SK-N-SH treated with all-trans-retinoic acid at 6 μM for 48 hours (cell line): ENCODE data around the gene MYBPC1.
"Not testable (repeated sequence)": the region's sequence is repeated elsewhere in the genome, so short reads cannot be mapped to it uniquely, and the experiment has no call there.

Experiments used
- ATAC-seq: fragments of 200-7000 bp; cut with Tn5 transposase; 3 replicates; pipeline ENCODE4 v1.9.1; 2020; ENCODE audit warnings: mild to moderate bottlenecking, moderate library complexity
- ARNTL ChIP-seq: fragments of 450-650 bp; formaldehyde crosslinking; IDR thresholded peaks from 2 replicates; pipeline ENCODE4 v1.5.0; 2020; ENCODE audit warnings: low read depth, mild to moderate bottlenecking, moderate library complexity, borderline replicate concordance
- BACH2 ChIP-seq: fragments of 250-450 bp; sonication (Bioruptor Pico); IDR thresholded peaks from 2 replicates; pipeline ENCODE4 v1.9.0; 2021; ENCODE audit warnings: mild to moderate bottlenecking, borderline replicate concordance
- CREB5 ChIP-seq: fragments of 250-450 bp; sonication (Bioruptor Pico); IDR thresholded peaks from 2 replicates; pipeline ENCODE4 v1.5.1; 2020; ENCODE audit warnings: low read depth, mild to moderate bottlenecking, moderate library complexity
- CSDC2 ChIP-seq: fragments of 250-450 bp; sonication (Bioruptor Pico); IDR thresholded peaks from 2 replicates; pipeline ENCODE4 v1.5.0; 2020; ENCODE audit warnings: mild to moderate bottlenecking, moderate library complexity
- CSRNP3 ChIP-seq: fragments of 250-450 bp; sonication (Bioruptor Pico); IDR thresholded peaks from 2 replicates; pipeline ENCODE4 v1.5.1; 2021; ENCODE audit warnings: mild to moderate bottlenecking, moderate library complexity
- ESRRG ChIP-seq: fragments of 250-450 bp; sonication (Bioruptor Pico); IDR thresholded peaks from 2 replicates; pipeline ENCODE4 v1.6.1; 2021; ENCODE audit warnings: mild to moderate bottlenecking
- GLIS3 ChIP-seq: fragments of 250-450 bp; sonication (Bioruptor Pico); IDR thresholded peaks from 2 replicates; pipeline ENCODE4 v1.5.0; 2020; ENCODE audit warnings: mild to moderate bottlenecking, moderate library complexity
- ISL1 ChIP-seq: fragments of 250-450 bp; sonication (Bioruptor Pico); IDR thresholded peaks from 2 replicates; pipeline ENCODE4 v2.1.2; 2022; ENCODE audit warnings: mild to moderate bottlenecking, moderate library complexity
- OSR1 ChIP-seq: fragments of 250-450 bp; sonication (Bioruptor Pico); IDR thresholded peaks from 2 replicates; pipeline ENCODE4 v1.8.0; 2022; ENCODE audit warnings: moderate library complexity, mild to moderate bottlenecking, inconsistent platforms
- PATZ1 ChIP-seq: fragments of 250-450 bp; sonication (Bioruptor Pico); IDR thresholded peaks from 2 replicates; pipeline ENCODE4 v1.8.0; 2020; ENCODE audit warnings: mild to moderate bottlenecking, moderate library complexity, borderline replicate concordance
- POU6F1 ChIP-seq: fragments of 250-450 bp; sonication (Bioruptor Pico); IDR thresholded peaks from 2 replicates; pipeline ENCODE4 v1.8.0; 2021; ENCODE audit warnings: low read depth, mild to moderate bottlenecking, moderate library complexity, borderline replicate concordance
- PPARA ChIP-seq: fragments of 250-450 bp; sonication (Bioruptor Pico); IDR thresholded peaks from 2 replicates; pipeline ENCODE4 v1.5.0; 2020; ENCODE audit warnings: mild to moderate bottlenecking, borderline replicate concordance
- RARB ChIP-seq: fragments of 250-450 bp; sonication (Bioruptor Pico); IDR thresholded peaks from 2 replicates; pipeline ENCODE4 v1.8.0; 2021; ENCODE audit warnings: mild to moderate bottlenecking, moderate library complexity
- SNAI2 ChIP-seq: fragments of 250-450 bp; sonication (Bioruptor Pico); IDR thresholded peaks from 2 replicates; pipeline ENCODE4 v1.5.0; 2020; ENCODE audit warnings: mild to moderate bottlenecking, moderate library complexity
- TCF4 ChIP-seq: fragments of 250-450 bp; sonication (Bioruptor Pico); IDR thresholded peaks from 2 replicates; pipeline ENCODE4 v1.8.0; 2021; ENCODE audit warnings: mild to moderate bottlenecking, moderate library complexity, borderline replicate concordance
- TOX ChIP-seq: fragments of 250-450 bp; sonication (Bioruptor Pico); IDR thresholded peaks from 2 replicates; pipeline ENCODE4 v1.8.0; 2021; ENCODE audit warnings: mild to moderate bottlenecking, moderate library complexity, borderline replicate concordance
- TSHZ2 ChIP-seq: fragments of 250-450 bp; sonication (Bioruptor Pico); IDR thresholded peaks from 2 replicates; pipeline ENCODE4 v1.5.0; 2020; ENCODE audit warnings: mild to moderate bottlenecking, moderate library complexity
- ZC3H10 ChIP-seq: fragments of 250-450 bp; sonication (Bioruptor Pico); IDR thresholded peaks from 2 replicates; pipeline ENCODE4 v1.5.1; 2021; ENCODE audit warnings: mild to moderate bottlenecking, moderate library complexity
- ZFP3 ChIP-seq: fragments of 250-450 bp; sonication (Bioruptor Pico); IDR thresholded peaks from 2 replicates; pipeline ENCODE4 v1.5.0; 2020; ENCODE audit warnings: mild to moderate bottlenecking, moderate library complexity
- ZFP30 ChIP-seq: fragments of 450-650 bp; formaldehyde crosslinking; IDR thresholded peaks from 2 replicates; pipeline ENCODE4 v1.5.0; 2022; ENCODE audit warnings: mild to moderate bottlenecking, moderate library complexity
- ZNF565 ChIP-seq: fragments of 450-650 bp; formaldehyde crosslinking; conservative IDR thresholded peaks from 2 replicates; pipeline ENCODE4 v1.5.0; 2020; ENCODE audit warnings: low read depth, mild to moderate bottlenecking, moderate library complexity
- ZNF70 ChIP-seq: fragments of 450-650 bp; formaldehyde crosslinking; IDR thresholded peaks from 2 replicates; pipeline ENCODE4 v1.5.0; 2020; ENCODE audit warnings: mild to moderate bottlenecking, moderate library complexity
- ZNF8 ChIP-seq: fragments of 450-650 bp; formaldehyde crosslinking; IDR thresholded peaks from 2 replicates; pipeline ENCODE4 v1.5.0; 2020; ENCODE audit warnings: mild to moderate bottlenecking, moderate library complexity

The MYBPC1 gene

GRCh38 chr12:101654442-101654841 lies 59.7 kb downstream of the MYBPC1 start:
- TF ChIP-seq TSHZ2 (CRISPR knock-in tag) (no peak), ESRRG (no peak), PPARA (CRISPR knock-in tag) (no peak), ZC3H10 (no peak), ISL1 (CRISPR knock-in tag) (no peak), TCF4 (no peak), ZFP30 (CRISPR knock-in tag) (no peak), SNAI2 (CRISPR knock-in tag) (no peak), POU6F1 (no peak), RARB (no peak)
- no peak for ATAC-seq

GRCh38 chr12:101655393-101655792 lies 60.6 kb downstream of the MYBPC1 start:
- no peak for TF ChIP-seq CSDC2 (CRISPR knock-in tag)
- no peak for TF ChIP-seq SNAI2 (CRISPR knock-in tag)
- TF ChIP-seq ZFP3 (CRISPR knock-in tag): no peak
- TF ChIP-seq POU6F1: no peak
- TF ChIP-seq ARNTL (CRISPR knock-in tag): no peak
- TF ChIP-seq GLIS3: no peak
- TF ChIP-seq ZNF70 (CRISPR knock-in tag): no peak
- TF ChIP-seq TSHZ2 (CRISPR knock-in tag): no peak
- no peak for TF ChIP-seq OSR1
- TF ChIP-seq ZNF8: no peak
- TF ChIP-seq TCF4: no peak
- no peak for TF ChIP-seq ZC3H10
- TF ChIP-seq RARB: no peak
- TF ChIP-seq BACH2 (CRISPR knock-in tag): no peak
- no peak for TF ChIP-seq PPARA (CRISPR knock-in tag)
- ATAC-seq: no peak

- not testable (repeated sequence) for ATAC-seq
Measured at GRCh38 chr12:101660662-101661061, 65.9 kb downstream of the MYBPC1 start.

GRCh38 chr12:101663298-101663697 lies 68.5 kb downstream of the MYBPC1 start:
- no peak for TF ChIP-seq TCF4
- TF ChIP-seq GLIS3: no peak
- TF ChIP-seq CSDC2 (CRISPR knock-in tag): no peak
- no peak for TF ChIP-seq ZC3H10
- TF ChIP-seq TOX (CRISPR knock-in tag): no peak
- no peak for TF ChIP-seq ARNTL (CRISPR knock-in tag)
- TF ChIP-seq PATZ1: no peak
- TF ChIP-seq ZFP3 (CRISPR knock-in tag): no peak
- no peak for TF ChIP-seq PPARA (CRISPR knock-in tag)
- TF ChIP-seq ZFP30 (CRISPR knock-in tag): no peak
- no peak for TF ChIP-seq ZNF8
- TF ChIP-seq ISL1 (CRISPR knock-in tag): no peak
- TF ChIP-seq CREB5: no peak
- no peak for TF ChIP-seq CSRNP3
- no peak for TF ChIP-seq OSR1
- TF ChIP-seq ZNF565 (CRISPR knock-in tag): no peak
- ATAC-seq: no peak
